Colonic mucosa (tissue), 4 donors: ENCODE measurements around the gene PDPN. TPM values are rescaled to one million over a fixed set of nuclear protein-coding genes. Genes with fewer than 3 reads are reported as not detected.

Source experiments
- DNase-seq: peaks from one replicate; pipeline ENCODE4 v3.0.0-alpha.2; 2020
- H3K27ac ChIP-seq: fragments of 200-600 bp; one replicate; pipeline ENCODE4 v1.8.0; 2021
- H3K27me3 ChIP-seq: fragments of 200-600 bp; one replicate; pipeline ENCODE4 v1.8.0; 2021
- H3K36me3 ChIP-seq: fragments of 200-600 bp; one replicate; pipeline ENCODE4 v1.8.0; 2021
- H3K4me1 ChIP-seq: fragments of 200-600 bp; one replicate; pipeline ENCODE4 v1.8.0; 2021; ENCODE audit warnings: mild to moderate bottlenecking
- H3K4me3 ChIP-seq: fragments of 200-600 bp; one replicate; pipeline ENCODE4 v1.8.0; 2021
- H3K9ac ChIP-seq, 2 donors: one replicate each; pipeline ENCODE4 v1.7.0; 2013; ENCODE audit warnings: control low read depth in 2 of 2, low read depth in 2 of 2, low read length in 2 of 2
- H3K9me3 ChIP-seq: fragments of 200-600 bp; one replicate; pipeline ENCODE4 v1.8.0; 2021
- CTCF ChIP-seq: fragments of 200-600 bp; IDR thresholded peaks from one replicate; pipeline ENCODE4 v1.8.0; 2022; ENCODE audit warnings: antibody characterized with exemption, mild to moderate bottlenecking
- intact Hi-C: fragments of 100-400 bp; cut with DNase I; formaldehyde crosslinking; loops from one replicate; pipeline ENCODE4 v1.14.1; 2022
- total RNA-seq, 2 donors: library from RNA; stranded (reverse); fragmentation: NEBNext Ultra II Directional in 1 of 2; extraction: Animal tissue kit (Norgen Biotek cat#: 25700) in 1 of 2; gene quantifications; one replicate each; pipeline ENCODE4 v1.2.1, GENCODE V29; 2021
- donor health status: healthy.
- donor health status: DM: no; HTN: no; CAD: no.
- donor health status: DM: no; HTN: no; CAD: no.

PDPN gene
- total RNA-seq, 2 donors from 2014 or later: 2.7 to 6.1 TPM

DNA sequence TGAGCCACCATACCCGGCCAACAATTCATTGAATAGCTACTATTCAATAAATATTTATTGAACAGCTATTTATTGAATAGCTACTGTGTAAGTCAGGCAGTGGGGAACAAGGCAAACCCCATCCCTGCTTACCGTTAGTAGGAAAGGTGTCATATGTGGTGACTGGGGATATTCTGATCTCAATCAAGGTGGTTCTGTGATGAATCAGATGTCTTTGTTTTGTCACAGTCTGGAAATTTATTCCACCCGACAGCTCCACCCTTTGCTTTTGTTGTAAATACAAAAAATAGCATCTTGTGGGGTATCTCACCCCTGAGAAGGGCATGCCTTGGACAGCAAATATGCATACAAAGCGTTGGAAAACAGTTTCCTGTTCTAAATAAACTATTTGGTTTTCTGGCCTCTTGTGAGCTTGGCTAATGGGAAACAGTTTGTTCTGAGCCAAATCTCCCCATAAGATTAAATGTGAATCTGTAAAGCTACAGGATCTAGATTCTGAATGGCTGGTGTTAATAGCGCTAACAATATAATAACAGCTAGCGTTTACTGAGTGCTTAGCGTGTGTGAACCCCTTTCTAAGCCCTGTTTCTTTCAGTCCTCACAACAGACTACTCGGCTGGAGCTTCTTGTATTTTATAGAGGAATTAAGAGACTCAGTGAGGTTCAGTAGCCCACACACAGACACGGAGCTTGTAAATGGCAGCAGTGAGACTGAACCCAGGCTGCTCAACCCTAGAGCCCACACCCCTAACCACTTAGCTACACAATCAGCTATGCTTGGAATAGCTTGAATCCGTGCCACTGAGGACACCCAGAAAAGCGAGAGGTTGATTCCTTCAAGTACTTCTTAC, 5.5 kb downstream of the PDPN start:
- no peak for TF ChIP-seq CTCF
- intact Hi-C loops: no loop called here
- Histone ChIP-seq H3K4me1 (no peaks in the 10 kb centered on the region), H3K27me3 (no peaks in the 10 kb centered on the region), H3K4me3 (no peak overlapping the region), H3K36me3 (no peaks in the 10 kb centered on the region), H3K27ac (no peak overlapping the region), H3K9me3 (no peaks in the 10 kb centered on the region), H3K9ac (no peak overlapping the region)
- no peak for DNase-seq

- intact Hi-C loops: no loop called here
These were observed 6.9 kb downstream of the PDPN start for GRCh38 chr1:13590486-13590885.

GRCh38 chr1:13593511-13594131, 10.0 kb downstream of the PDPN start:
- no peak overlapping the region for H3K9ac ChIP-seq
- no peaks in the 10 kb centered on the region for H3K4me1 ChIP-seq
- peak overlapping the region; percentile 15 for H3K27ac ChIP-seq
- H3K4me3 ChIP-seq: no peak overlapping the region
- no peaks in the 10 kb centered on the region for H3K27me3 ChIP-seq
- intact Hi-C loops: no loop called here
- no peak for TF ChIP-seq CTCF
- no peaks in the 10 kb centered on the region for H3K9me3 ChIP-seq
- H3K36me3 ChIP-seq: no peaks in the 10 kb centered on the region
- peak; percentile 24 for DNase-seq

More at GRCh38 chr1:13590486-13590885, 6.9 kb downstream of the PDPN start:
- H3K27ac ChIP-seq: no peak overlapping the region
- no peak overlapping the region for H3K4me3 ChIP-seq
- no peak for TF ChIP-seq CTCF
- no peaks in the 10 kb centered on the region for H3K36me3 ChIP-seq
- no peaks in the 10 kb centered on the region for H3K9me3 ChIP-seq
- DNase-seq: no peak
- H3K27me3 ChIP-seq: no peaks in the 10 kb centered on the region
- no peak overlapping the region for H3K9ac ChIP-seq
- no peaks in the 10 kb centered on the region for H3K4me1 ChIP-seq

DNA sequence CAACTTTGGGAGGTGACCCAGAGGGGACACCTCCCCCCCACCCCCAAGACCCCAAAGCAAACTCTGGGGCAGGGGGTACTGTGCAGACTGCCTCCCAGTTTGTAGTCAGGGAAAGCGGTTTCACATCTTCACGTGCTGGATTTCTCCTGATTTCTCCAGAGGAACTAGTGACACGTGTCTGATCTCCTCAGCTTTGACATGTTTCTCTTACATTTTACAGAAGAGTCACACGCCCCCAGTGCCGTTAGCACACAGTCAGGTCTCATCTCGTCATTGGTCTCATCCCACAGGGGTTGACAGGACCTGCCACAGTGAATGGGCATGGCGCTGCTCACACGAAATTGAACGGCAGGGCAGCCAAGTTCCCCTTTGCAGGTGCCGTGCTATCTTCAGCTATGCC, 11.8 kb downstream of the PDPN start:
- intact Hi-C loops: no loop called here
- H3K9ac ChIP-seq: no peak overlapping the region

DNA sequence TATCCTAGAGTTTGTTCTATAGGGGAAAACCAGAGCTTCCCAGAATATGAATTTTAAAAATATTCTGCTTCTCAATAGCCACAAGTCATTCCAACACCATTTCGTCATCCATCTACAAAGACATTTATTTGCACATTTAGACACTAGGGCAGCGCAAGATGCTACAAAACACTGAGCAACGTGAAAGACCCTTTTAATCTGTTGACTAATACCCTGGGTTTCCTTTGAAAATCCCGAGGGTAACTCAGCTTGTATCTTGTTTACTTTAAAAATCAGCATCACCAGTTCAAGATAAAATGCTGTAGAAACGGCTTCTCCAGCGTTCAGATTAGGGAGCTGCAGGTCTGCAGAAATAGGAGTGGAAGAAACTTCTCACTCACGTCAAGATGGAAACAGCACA, 13.5 kb downstream of the PDPN start:
- no peak for DNase-seq
- TF ChIP-seq CTCF: no peak
- Histone ChIP-seq H3K27me3 (no peaks in the 10 kb centered on the region), H3K36me3 (no peaks in the 10 kb centered on the region), H3K27ac (no peak overlapping the region), H3K9ac (no peak overlapping the region), H3K4me3 (no peak overlapping the region), H3K9me3 (no peaks in the 10 kb centered on the region), H3K4me1 (no peaks in the 10 kb centered on the region)
- intact Hi-C loops: no loop called here

More for the DNA sequence above, 11.8 kb downstream of the PDPN start:
- Histone ChIP-seq H3K27ac (no peak overlapping the region), H3K36me3 (no peaks in the 10 kb centered on the region), H3K27me3 (no peaks in the 10 kb centered on the region), H3K4me1 (no peaks in the 10 kb centered on the region), H3K4me3 (no peak overlapping the region), H3K9me3 (no peaks in the 10 kb centered on the region)
- no peak for DNase-seq
- TF ChIP-seq CTCF: no peak
